ENCODE results near the gene ZNF124.

ZNF124 gene

GRCh38 chr1:247112479-247112781, 59.4 kb downstream of the ZNF124 start:
- DNase-seq (ENCODE audit: low read depth) = no peak

- DNase-seq (ENCODE audit: low read depth) = peak; percentile 71
Measured at GRCh38 chr1:247111700-247112478, 59.9 kb downstream of the ZNF124 start.

GRCh38 chr1:247111259-247111699, 60.5 kb downstream of the ZNF124 start:
- peak; percentile 21 for DNase-seq (ENCODE audit: low read depth)

- peak; percentile 52 for DNase-seq (ENCODE audit: low read depth)
Measured at GRCh38 chr1:247110627-247111258, 61.1 kb downstream of the ZNF124 start.

- no peak for DNase-seq (ENCODE audit: low read depth)
Measured at GRCh38 chr1:247107694-247108093, 64.1 kb downstream of the ZNF124 start.

- DNase-seq (ENCODE audit: low read depth) = no peak
Measured at GRCh38 chr1:247105966-247106365, 65.9 kb downstream of the ZNF124 start.
